HEK293 (cell line): ENCODE results near the gene SLC7A14.

ENCODE experiments used
- CTCF ChIA-PET: fragments of 350-600 bp; formaldehyde crosslinking; extraction: SDS; loops from one replicate; lab custom pipeline; 2021; ENCODE audit warnings: antibody characterized with exemption; lab: Yijun Ruan, JAX
- POLR2A ChIA-PET: fragments of 300-600 bp; formaldehyde crosslinking; extraction: SDS; loops from one replicate; lab custom pipeline; 2020; ENCODE audit warnings: antibody characterized with exemption, inconsistent platforms; lab: Yijun Ruan, JAX
- H3K27ac ChIP-seq: fragments of 200-500 bp; sonication (Bioruptor generic); 2 replicates; pipeline ENCODE4 v1.5.1; 2014; ENCODE audit warnings: low read depth, low read length, control low read depth, inconsistent platforms; ENCODE audit errors: extremely low read depth
- H3K36me3 ChIP-seq, 2 experiments: fragments of 200-500 bp in 1 of 2; sonication (Bioruptor generic) in 1 of 2; 1 replicate in 1 of 2; 2 replicates in 1 of 2; pipeline ENCODE4 v1.5.1; 2014 to 2017; ENCODE audit warnings: inconsistent platforms in 2 of 2, low read length in 2 of 2; ENCODE audit not compliant: control insufficient read depth in 2 of 2, insufficient read depth in 1 of 2
- H3K4me1 ChIP-seq: fragments of 200-500 bp; sonication (Bioruptor generic); 2 replicates; pipeline ENCODE4 v1.5.1; 2014; ENCODE audit warnings: mild to moderate bottlenecking, low read length, inconsistent platforms; ENCODE audit not compliant: control insufficient read depth, insufficient read depth
- H3K4me3 ChIP-seq: 2 replicates; pipeline ENCODE4 v1.5.1; 2011; ENCODE audit warnings: low read depth, mild to moderate bottlenecking, control low read depth, low read length, moderate library complexity
- H3K9me3 ChIP-seq: fragments of 200-500 bp; sonication (Bioruptor generic); 2 replicates; pipeline ENCODE4 v1.5.1; 2014; ENCODE audit warnings: low read depth, low read length, inconsistent platforms; ENCODE audit not compliant: control insufficient read depth, insufficient read depth
- KLF1 ChIP-seq: fragments of 450-650 bp; formaldehyde crosslinking; IDR thresholded peaks from 2 replicates; pipeline ENCODE4 v1.5.1; 2016; ENCODE audit warnings: missing biosample characterization, missing genetic modification characterization
- PRDM1 ChIP-seq: fragments of 450-650 bp; formaldehyde crosslinking; IDR thresholded peaks from 2 replicates; pipeline ENCODE4; 2016; ENCODE audit warnings: missing biosample characterization, missing genetic modification characterization
- SCRT2 ChIP-seq: fragments of 450-650 bp; formaldehyde crosslinking; IDR thresholded peaks from 2 replicates; pipeline ENCODE4 v1.5.1; 2016; ENCODE audit warnings: missing biosample characterization, missing genetic modification characterization
- SP3 ChIP-seq: fragments of 450-650 bp; formaldehyde crosslinking; IDR thresholded peaks from 2 replicates; pipeline ENCODE4 v1.5.1; 2016; ENCODE audit warnings: missing biosample characterization, missing genetic modification characterization
- ZBTB17 ChIP-seq: fragments of 450-650 bp; formaldehyde crosslinking; IDR thresholded peaks from 2 replicates; pipeline ENCODE4 v1.5.1; 2016; ENCODE audit warnings: missing biosample characterization, missing genetic modification characterization
- ZFP3 ChIP-seq: fragments of 450-650 bp; formaldehyde crosslinking; IDR thresholded peaks from 2 replicates; pipeline ENCODE4 v1.5.1; 2016; ENCODE audit warnings: low read depth, missing biosample characterization, missing genetic modification characterization
- ZNF184 ChIP-seq: fragments of 450-650 bp; IDR thresholded peaks from 2 replicates; pipeline ENCODE4 v1.5.1; 2018; ENCODE audit warnings: missing biosample characterization, mild to moderate bottlenecking, missing genetic modification characterization
- ZNF19 ChIP-seq: fragments of 450-650 bp; formaldehyde crosslinking; IDR thresholded peaks from 2 replicates; pipeline ENCODE4; 2016; ENCODE audit warnings: missing biosample characterization, missing genetic modification characterization, low read depth
- ZNF202 ChIP-seq: fragments of 450-650 bp; formaldehyde crosslinking; IDR thresholded peaks from 2 replicates; pipeline ENCODE4 v1.5.1; 2016; ENCODE audit warnings: missing biosample characterization, missing genetic modification characterization, borderline replicate concordance
- ZNF274 ChIP-seq, 2 experiments: fragments of 200-500 bp in 1 of 2; fragments of 450-650 bp in 1 of 2; sonication (Bioruptor generic) in 1 of 2; formaldehyde crosslinking in 1 of 2; IDR thresholded peaks; 2 replicates each; pipeline versions ENCODE4 v1.5.1 to v1.6.1; 2014 to 2016; ENCODE audit warnings: borderline replicate concordance in 1 of 2, inconsistent platforms in 1 of 2, low read length in 1 of 2, missing biosample characterization in 1 of 2, missing genetic modification characterization in 1 of 2
- ZNF311 ChIP-seq: fragments of 450-650 bp; formaldehyde crosslinking; IDR thresholded peaks from 2 replicates; pipeline ENCODE4 v1.5.1; 2017; ENCODE audit warnings: missing biosample characterization, missing genetic modification characterization, borderline replicate concordance
- ZNF394 ChIP-seq: fragments of 450-650 bp; formaldehyde crosslinking; IDR thresholded peaks from 2 replicates; pipeline ENCODE4 v1.5.1; 2016; ENCODE audit warnings: missing biosample characterization, missing genetic modification characterization, mild to moderate bottlenecking, moderate library complexity, borderline replicate concordance
- ZNF501 ChIP-seq: fragments of 450-650 bp; formaldehyde crosslinking; IDR thresholded peaks from 2 replicates; pipeline ENCODE4 v1.5.1; 2016; ENCODE audit warnings: missing biosample characterization, missing genetic modification characterization
- ZNF544 ChIP-seq: fragments of 450-650 bp; formaldehyde crosslinking; IDR thresholded peaks from 2 replicates; pipeline ENCODE4 v1.5.0; 2017; ENCODE audit warnings: missing biosample characterization, missing genetic modification characterization
- ZNF558 ChIP-seq: fragments of 450-650 bp; formaldehyde crosslinking; IDR thresholded peaks from 2 replicates; pipeline ENCODE4 v1.5.1; 2016; ENCODE audit warnings: missing biosample characterization, missing genetic modification characterization
- ZNF596 ChIP-seq: fragments of 450-650 bp; IDR thresholded peaks from 2 replicates; pipeline ENCODE4 v1.5.0; 2018; ENCODE audit warnings: missing biosample characterization, mild to moderate bottlenecking, missing genetic modification characterization, moderate library complexity
- ZNF707 ChIP-seq: fragments of 450-650 bp; formaldehyde crosslinking; IDR thresholded peaks from 2 replicates; pipeline ENCODE4 v1.5.1; 2016; ENCODE audit warnings: missing biosample characterization, missing genetic modification characterization
- ZNF777 ChIP-seq: fragments of 450-650 bp; formaldehyde crosslinking; IDR thresholded peaks from 2 replicates; pipeline ENCODE4 v1.5.1; 2017; ENCODE audit warnings: missing biosample characterization, missing genetic modification characterization, borderline replicate concordance
- ZSCAN16 ChIP-seq: fragments of 450-650 bp; formaldehyde crosslinking; IDR thresholded peaks from 2 replicates; pipeline ENCODE4 v1.5.1; 2016; ENCODE audit warnings: missing biosample characterization, missing genetic modification characterization
- TF ChIP-seq, protein P1 (sequence below): fragments of 450-650 bp; formaldehyde crosslinking; IDR thresholded peaks from 2 replicates; pipeline ENCODE4 v1.5.1; 2016; ENCODE audit warnings: missing biosample characterization, missing genetic modification characterization
- TF ChIP-seq, protein P2 (sequence below): fragments of 450-650 bp; formaldehyde crosslinking; IDR thresholded peaks from 2 replicates; pipeline ENCODE4 v1.5.1; 2016; ENCODE audit warnings: missing biosample characterization, missing genetic modification characterization
- TF ChIP-seq, protein P3 (sequence below): fragments of 450-650 bp; formaldehyde crosslinking; IDR thresholded peaks from 2 replicates; pipeline ENCODE4 v1.5.1; 2016; ENCODE audit warnings: missing biosample characterization, missing genetic modification characterization
- TF ChIP-seq, protein P4 (sequence below): fragments of 450-650 bp; formaldehyde crosslinking; IDR thresholded peaks from 2 replicates; pipeline ENCODE4 v1.5.0; 2017; ENCODE audit warnings: missing biosample characterization, missing genetic modification characterization, borderline replicate concordance

SLC7A14 gene

DNA sequence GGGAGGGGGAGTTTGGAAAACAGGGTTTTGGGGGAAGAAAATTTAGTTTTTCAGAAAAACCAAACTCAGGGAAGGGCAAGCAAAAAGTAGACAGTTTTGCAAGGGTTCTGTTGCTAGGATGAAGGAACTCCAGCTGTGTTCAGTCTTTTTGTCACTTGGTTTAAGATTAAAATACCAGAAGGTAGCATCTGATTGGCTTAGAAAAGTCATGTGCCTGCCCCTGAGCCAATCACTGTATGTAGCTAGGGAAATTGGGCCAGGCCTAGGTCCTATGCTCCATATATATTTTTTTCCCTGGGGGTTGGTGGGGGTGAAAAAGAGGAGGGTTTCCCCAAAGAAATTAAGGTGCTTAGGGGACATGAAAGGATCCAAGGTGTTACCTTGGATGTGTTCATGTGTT is 142.9 kb downstream of the SLC7A14 start:
- no peaks in the 10 kb centered on the region for H3K36me3 ChIP-seq
- H3K4me3 ChIP-seq: no peak overlapping the region
- H3K27ac ChIP-seq: no peak overlapping the region
- POLR2A ChIA-PET: interaction anchor here (0.7 kb wide), 1 partner anchor 43 kb away, joined by 3 read pairs; no protein-coding TSS in a partner anchor
- TF ChIP-seq ZNF596 (tag by site-specific recombination): no peak
- TF ChIP-seq, protein P1, sequence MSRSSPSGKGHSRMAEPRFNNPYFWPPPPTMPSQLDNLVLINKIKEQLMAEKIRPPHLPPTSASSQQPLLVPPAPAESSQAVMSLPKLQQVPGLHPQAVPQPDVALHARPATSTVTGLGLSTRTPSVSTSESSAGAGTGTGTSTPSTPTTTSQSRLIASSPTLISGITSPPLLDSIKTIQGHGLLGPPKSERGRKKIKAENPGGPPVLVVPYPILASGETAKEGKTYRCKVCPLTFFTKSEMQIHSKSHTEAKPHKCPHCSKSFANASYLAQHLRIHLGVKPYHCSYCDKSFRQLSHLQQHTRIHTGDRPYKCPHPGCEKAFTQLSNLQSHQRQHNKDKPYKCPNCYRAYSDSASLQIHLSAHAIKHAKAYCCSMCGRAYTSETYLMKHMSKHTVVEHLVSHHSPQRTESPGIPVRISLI (tag by site-specific recombination): no peak
- TF ChIP-seq ZNF558: no peak
- TF ChIP-seq, all 188 proteins: peak for 0
- no peaks in the 10 kb centered on the region for H3K9me3 ChIP-seq
- H3K4me1 ChIP-seq: no peaks in the 10 kb centered on the region
- CTCF ChIA-PET: interaction anchor here (1.7 kb wide), 1 partner anchor 29 kb away, joined by 3 read pairs; no protein-coding TSS in a partner anchor

DNA sequence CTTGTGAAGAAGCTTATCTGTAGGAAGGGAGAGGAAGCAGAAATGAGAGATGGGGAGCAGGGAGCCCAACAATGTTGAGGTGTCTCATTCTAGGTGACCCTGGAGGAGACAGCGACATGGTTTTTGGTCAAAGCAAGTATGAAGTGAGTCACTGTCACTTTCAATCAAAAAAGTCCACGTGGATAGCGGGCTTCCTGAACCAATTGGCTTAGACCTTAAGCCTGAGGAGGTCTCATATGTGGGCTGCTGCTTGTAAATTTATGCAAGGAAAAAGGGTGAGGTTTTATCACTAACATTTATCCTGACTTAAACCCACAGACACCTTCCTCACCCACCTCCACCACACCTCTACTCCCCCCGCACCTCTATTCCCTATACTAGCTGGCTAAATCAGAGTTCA is 144.5 kb downstream of the SLC7A14 start:
- POLR2A ChIA-PET: no interaction called here
- Histone ChIP-seq H3K4me1 (no peaks in the 10 kb centered on the region), H3K36me3 (no peaks in the 10 kb centered on the region), H3K27ac (no peak overlapping the region), H3K4me3 (no peak overlapping the region), H3K9me3 (no peaks in the 10 kb centered on the region)
- CTCF ChIA-PET: no interaction called here
- TF ChIP-seq SCRT2 (tag by site-specific recombination) (no peak), ZNF202 (no peak), ZNF19 (no peak), SP3 (tag by site-specific recombination) (no peak), KLF1 (tag by site-specific recombination) (no peak)
- TF ChIP-seq, all 188 proteins: peak for 0

DNA sequence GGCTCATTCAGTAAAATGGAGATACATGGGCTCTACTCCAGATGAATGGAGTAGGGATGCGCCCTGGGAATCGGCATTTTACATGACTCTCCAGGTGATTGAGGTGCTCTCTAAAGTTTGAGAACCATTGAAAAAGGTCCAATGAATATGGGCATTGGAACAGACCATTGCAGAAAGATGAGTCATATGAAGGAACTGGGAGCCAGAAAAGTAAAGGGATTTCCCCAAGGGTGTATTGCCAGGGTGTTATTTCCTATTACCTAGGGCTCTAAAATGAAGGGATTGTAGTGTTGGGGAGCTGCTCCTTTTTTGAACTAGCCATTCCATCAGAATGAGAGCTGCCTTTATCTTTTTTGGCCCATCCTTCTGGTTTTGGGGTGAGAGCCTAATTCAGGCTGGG is 145.5 kb downstream of the SLC7A14 start:
- no peaks in the 10 kb centered on the region for H3K4me1 ChIP-seq
- H3K27ac ChIP-seq: no peak overlapping the region
- no peaks in the 10 kb centered on the region for H3K36me3 ChIP-seq
- H3K4me3 ChIP-seq: no peak overlapping the region
- CTCF ChIA-PET: no interaction called here
- no peaks in the 10 kb centered on the region for H3K9me3 ChIP-seq
- TF ChIP-seq ZNF544 (tag by site-specific recombination) (no peak), ZNF311 (tag by site-specific recombination) (no peak), ZNF777 (tag by site-specific recombination) (no peak), ZNF707 (tag by site-specific recombination) (no peak), ZSCAN16 (tag by site-specific recombination) (no peak), ZNF184 (tag by site-specific recombination) (no peak), PRDM1 (tag by site-specific recombination) (no peak)
- TF ChIP-seq, all 188 proteins: peak for 0
- POLR2A ChIA-PET: no interaction called here

DNA sequence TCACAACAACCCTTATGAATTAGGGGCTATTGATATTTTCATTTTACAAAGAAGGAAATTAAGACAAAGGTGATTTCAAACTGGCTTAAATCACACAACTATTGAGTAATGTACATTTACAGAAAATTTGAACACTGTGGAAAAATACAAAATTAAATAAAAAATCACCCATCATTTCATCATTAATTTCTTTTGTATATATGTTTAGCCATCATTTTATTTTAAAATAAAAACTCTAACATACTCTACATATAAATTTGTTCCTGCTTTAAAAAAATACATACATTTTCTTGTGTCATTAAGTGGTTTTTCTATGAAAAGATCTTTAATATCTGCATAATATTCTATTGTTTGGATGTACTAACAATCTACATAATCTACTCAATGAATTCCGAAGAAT is 147.0 kb downstream of the SLC7A14 start:
- ChIA-PET POLR2A (no interaction called here), CTCF (interaction anchor here (0.6 kb wide), 1 partner anchor 179 kb away, joined by 5 read pairs; no protein-coding TSS in a partner anchor)
- no peaks in the 10 kb centered on the region for H3K36me3 ChIP-seq
- H3K4me1 ChIP-seq: no peaks in the 10 kb centered on the region
- no peak overlapping the region for H3K4me3 ChIP-seq
- no peak overlapping the region for H3K27ac ChIP-seq
- no peaks in the 10 kb centered on the region for H3K9me3 ChIP-seq
- TF ChIP-seq, protein P2, sequence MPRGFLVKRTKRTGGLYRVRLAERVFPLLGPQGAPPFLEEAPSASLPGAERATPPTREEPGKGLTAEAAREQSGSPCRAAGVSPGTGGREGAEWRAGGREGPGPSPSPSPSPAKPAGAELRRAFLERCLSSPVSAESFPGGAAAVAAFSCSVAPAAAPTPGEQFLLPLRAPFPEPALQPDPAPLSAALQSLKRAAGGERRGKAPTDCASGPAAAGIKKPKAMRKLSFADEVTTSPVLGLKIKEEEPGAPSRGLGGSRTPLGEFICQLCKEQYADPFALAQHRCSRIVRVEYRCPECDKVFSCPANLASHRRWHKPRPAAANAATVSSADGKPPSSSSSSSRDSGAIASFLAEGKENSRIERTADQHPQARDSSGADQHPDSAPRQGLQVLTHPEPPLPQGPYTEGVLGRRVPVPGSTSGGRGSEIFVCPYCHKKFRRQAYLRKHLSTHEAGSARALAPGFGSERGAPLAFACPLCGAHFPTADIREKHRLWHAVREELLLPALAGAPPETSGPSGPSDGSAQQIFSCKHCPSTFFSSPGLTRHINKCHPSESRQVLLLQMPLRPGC: no peak
- TF ChIP-seq ZNF394 (tag by site-specific recombination) (no peak), ZFP3 (tag by site-specific recombination) (no peak), ZBTB17 (tag by site-specific recombination) (no peak), ZNF274 (IDR thresholded peaks at IDR 0.05; ENCODE audit: low read length) (no peak), ZNF274 (tag by site-specific recombination; IDR thresholded peaks at IDR 0.05; ENCODE audit: borderline replicate concordance) (no peak), ZNF501 (no peak)
- TF ChIP-seq, protein P3, sequence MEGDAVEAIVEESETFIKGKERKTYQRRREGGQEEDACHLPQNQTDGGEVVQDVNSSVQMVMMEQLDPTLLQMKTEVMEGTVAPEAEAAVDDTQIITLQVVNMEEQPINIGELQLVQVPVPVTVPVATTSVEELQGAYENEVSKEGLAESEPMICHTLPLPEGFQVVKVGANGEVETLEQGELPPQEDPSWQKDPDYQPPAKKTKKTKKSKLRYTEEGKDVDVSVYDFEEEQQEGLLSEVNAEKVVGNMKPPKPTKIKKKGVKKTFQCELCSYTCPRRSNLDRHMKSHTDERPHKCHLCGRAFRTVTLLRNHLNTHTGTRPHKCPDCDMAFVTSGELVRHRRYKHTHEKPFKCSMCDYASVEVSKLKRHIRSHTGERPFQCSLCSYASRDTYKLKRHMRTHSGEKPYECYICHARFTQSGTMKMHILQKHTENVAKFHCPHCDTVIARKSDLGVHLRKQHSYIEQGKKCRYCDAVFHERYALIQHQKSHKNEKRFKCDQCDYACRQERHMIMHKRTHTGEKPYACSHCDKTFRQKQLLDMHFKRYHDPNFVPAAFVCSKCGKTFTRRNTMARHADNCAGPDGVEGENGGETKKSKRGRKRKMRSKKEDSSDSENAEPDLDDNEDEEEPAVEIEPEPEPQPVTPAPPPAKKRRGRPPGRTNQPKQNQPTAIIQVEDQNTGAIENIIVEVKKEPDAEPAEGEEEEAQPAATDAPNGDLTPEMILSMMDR: no peak
- TF ChIP-seq, protein P4, sequence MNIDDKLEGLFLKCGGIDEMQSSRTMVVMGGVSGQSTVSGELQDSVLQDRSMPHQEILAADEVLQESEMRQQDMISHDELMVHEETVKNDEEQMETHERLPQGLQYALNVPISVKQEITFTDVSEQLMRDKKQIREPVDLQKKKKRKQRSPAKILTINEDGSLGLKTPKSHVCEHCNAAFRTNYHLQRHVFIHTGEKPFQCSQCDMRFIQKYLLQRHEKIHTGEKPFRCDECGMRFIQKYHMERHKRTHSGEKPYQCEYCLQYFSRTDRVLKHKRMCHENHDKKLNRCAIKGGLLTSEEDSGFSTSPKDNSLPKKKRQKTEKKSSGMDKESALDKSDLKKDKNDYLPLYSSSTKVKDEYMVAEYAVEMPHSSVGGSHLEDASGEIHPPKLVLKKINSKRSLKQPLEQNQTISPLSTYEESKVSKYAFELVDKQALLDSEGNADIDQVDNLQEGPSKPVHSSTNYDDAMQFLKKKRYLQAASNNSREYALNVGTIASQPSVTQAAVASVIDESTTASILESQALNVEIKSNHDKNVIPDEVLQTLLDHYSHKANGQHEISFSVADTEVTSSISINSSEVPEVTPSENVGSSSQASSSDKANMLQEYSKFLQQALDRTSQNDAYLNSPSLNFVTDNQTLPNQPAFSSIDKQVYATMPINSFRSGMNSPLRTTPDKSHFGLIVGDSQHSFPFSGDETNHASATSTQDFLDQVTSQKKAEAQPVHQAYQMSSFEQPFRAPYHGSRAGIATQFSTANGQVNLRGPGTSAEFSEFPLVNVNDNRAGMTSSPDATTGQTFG (tag by site-specific recombination): no peak
